HepG2 (cell line): ENCODE results near the gene RRBP1. TPM values are rescaled to one million over a fixed set of nuclear protein-coding genes. Genes with fewer than 3 reads are reported as not detected.

ENCODE experiments used
- DDIT3 ChIP-seq: sonication (generic); formaldehyde crosslinking; IDR thresholded peaks from 2 replicates; pipeline ENCODE4 v1.4.0; 2020; ENCODE audit warnings: mild to moderate bottlenecking, missing genetic modification reagents
- DMTF1 ChIP-seq: sonication (generic); formaldehyde crosslinking; IDR thresholded peaks from 2 replicates; pipeline ENCODE4 v1.4.0; 2020; ENCODE audit warnings: mild to moderate bottlenecking, missing genetic modification reagents
- FOXK1 ChIP-seq: sonication (generic); formaldehyde crosslinking; IDR thresholded peaks from 2 replicates; pipeline ENCODE4 v1.4.0; 2020; ENCODE audit warnings: low read depth, missing genetic modification reagents, borderline replicate concordance
- KLF13 ChIP-seq: sonication (generic); formaldehyde crosslinking; IDR thresholded peaks from 2 replicates; pipeline ENCODE4 v1.4.0; 2020; ENCODE audit warnings: mild to moderate bottlenecking, missing genetic modification reagents
- KLF16 ChIP-seq, 2 experiments: sonication (generic) in 1 of 2; formaldehyde crosslinking in 1 of 2; IDR thresholded peaks; 2 replicates each; pipeline versions ENCODE4 v1.6.1 to v1.8.0; 2016 to 2023; ENCODE audit warnings: missing genetic modification reagents in 2 of 2, missing compliant biosample characterization in 1 of 2
- MNT ChIP-seq: fragments of 450-650 bp; IDR thresholded peaks from 2 replicates; pipeline ENCODE4 v1.6.1; 2016
- TCF7 ChIP-seq: sonication (generic); IDR thresholded peaks from 2 replicates; pipeline ENCODE4 v1.6.1; 2016; ENCODE audit warnings: antibody characterized with exemption, low read depth
- ZMYM4 ChIP-seq: sonication (generic); formaldehyde crosslinking; IDR thresholded peaks from 2 replicates; pipeline ENCODE4 v1.8.1; 2023; ENCODE audit warnings: mild to moderate bottlenecking, missing genetic modification reagents
- ZNF234 ChIP-seq: sonication (generic); formaldehyde crosslinking; conservative IDR thresholded peaks from 2 replicates; pipeline ENCODE4 v1.5.1; 2020; ENCODE audit warnings: mild to moderate bottlenecking, missing genetic modification reagents
- ZNF44 ChIP-seq: sonication (generic); formaldehyde crosslinking; IDR thresholded peaks from 2 replicates; pipeline ENCODE4 v1.5.1; 2020; ENCODE audit warnings: mild to moderate bottlenecking, missing genetic modification reagents
- polyA plus RNA-seq, 8 experiments: library from polyadenylated mRNA; depleted of rRNA in 3 of 8; stranded (reverse) in 7 of 8; unstranded in 1 of 8; fragments of >200 nt; fragmentation: Illumina TruSeq in 4 of 8; extraction: Trizol in 4 of 8; gene quantifications; 2 replicates each; pipeline versions ENCODE4 v1.2.1 to v1.2.3, GENCODE V29; 2011 to 2016; ENCODE audit warnings: low read depth in 4 of 8, missing spikeins in 1 of 8, mixed read lengths in 1 of 8; ENCODE audit not compliant: insufficient read depth in 1 of 8
- total RNA-seq, 5 experiments: library from RNA; depleted of rRNA; stranded (reverse); fragments of >200 nt; fragmentation: Illumina TruSeq; extraction: Trizol; gene quantifications; 2 replicates each; pipeline ENCODE4 v1.2.3, GENCODE V29; 2016; ENCODE audit warnings: low read depth in 1 of 5
- TF ChIP-seq, protein P1 (sequence below): sonication (generic); formaldehyde crosslinking; IDR thresholded peaks from 2 replicates; pipeline ENCODE4 v1.4.0; 2020; ENCODE audit warnings: mild to moderate bottlenecking, missing genetic modification reagents
- TF ChIP-seq, protein P2 (sequence below): IDR thresholded peaks from 2 replicates; pipeline ENCODE4 v1.6.1; 2016
- TF ChIP-seq, protein P3 (sequence below): sonication (generic); formaldehyde crosslinking; IDR thresholded peaks from 2 replicates; pipeline ENCODE4 v1.4.0; 2020; ENCODE audit warnings: missing genetic modification reagents, mild to moderate bottlenecking, borderline replicate concordance
- TF ChIP-seq, protein P4 (sequence below): sonication (generic); formaldehyde crosslinking; IDR thresholded peaks from 2 replicates; pipeline ENCODE4 v1.8.0; 2022; ENCODE audit warnings: mild to moderate bottlenecking, missing genetic modification reagents, borderline replicate concordance

RRBP1 gene
- total and polyA plus RNA-seq, 2 of the 13 experiments (the other 11 are each of a cell fraction or from before 2014, with no cell fraction given), result 150 to 222 TPM

GRCh38 chr20:17684077-17684888 is 2.2 kb upstream of the RRBP1 start (continued):
- TF ChIP-seq, protein P1, sequence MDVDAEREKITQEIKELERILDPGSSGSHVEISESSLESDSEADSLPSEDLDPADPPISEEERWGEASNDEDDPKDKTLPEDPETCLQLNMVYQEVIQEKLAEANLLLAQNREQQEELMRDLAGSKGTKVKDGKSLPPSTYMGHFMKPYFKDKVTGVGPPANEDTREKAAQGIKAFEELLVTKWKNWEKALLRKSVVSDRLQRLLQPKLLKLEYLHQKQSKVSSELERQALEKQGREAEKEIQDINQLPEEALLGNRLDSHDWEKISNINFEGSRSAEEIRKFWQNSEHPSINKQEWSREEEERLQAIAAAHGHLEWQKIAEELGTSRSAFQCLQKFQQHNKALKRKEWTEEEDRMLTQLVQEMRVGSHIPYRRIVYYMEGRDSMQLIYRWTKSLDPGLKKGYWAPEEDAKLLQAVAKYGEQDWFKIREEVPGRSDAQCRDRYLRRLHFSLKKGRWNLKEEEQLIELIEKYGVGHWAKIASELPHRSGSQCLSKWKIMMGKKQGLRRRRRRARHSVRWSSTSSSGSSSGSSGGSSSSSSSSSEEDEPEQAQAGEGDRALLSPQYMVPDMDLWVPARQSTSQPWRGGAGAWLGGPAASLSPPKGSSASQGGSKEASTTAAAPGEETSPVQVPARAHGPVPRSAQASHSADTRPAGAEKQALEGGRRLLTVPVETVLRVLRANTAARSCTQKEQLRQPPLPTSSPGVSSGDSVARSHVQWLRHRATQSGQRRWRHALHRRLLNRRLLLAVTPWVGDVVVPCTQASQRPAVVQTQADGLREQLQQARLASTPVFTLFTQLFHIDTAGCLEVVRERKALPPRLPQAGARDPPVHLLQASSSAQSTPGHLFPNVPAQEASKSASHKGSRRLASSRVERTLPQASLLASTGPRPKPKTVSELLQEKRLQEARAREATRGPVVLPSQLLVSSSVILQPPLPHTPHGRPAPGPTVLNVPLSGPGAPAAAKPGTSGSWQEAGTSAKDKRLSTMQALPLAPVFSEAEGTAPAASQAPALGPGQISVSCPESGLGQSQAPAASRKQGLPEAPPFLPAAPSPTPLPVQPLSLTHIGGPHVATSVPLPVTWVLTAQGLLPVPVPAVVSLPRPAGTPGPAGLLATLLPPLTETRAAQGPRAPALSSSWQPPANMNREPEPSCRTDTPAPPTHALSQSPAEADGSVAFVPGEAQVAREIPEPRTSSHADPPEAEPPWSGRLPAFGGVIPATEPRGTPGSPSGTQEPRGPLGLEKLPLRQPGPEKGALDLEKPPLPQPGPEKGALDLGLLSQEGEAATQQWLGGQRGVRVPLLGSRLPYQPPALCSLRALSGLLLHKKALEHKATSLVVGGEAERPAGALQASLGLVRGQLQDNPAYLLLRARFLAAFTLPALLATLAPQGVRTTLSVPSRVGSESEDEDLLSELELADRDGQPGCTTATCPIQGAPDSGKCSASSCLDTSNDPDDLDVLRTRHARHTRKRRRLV (CRISPR knock-in tag), result 0 out of 2 replicates have a peak, but pooled peaks have one; percentile 78
- TF ChIP-seq DMTF1, result 0 out of 2 replicates have a peak, but pooled peaks have one; percentile 13
- TF ChIP-seq, protein P2, sequence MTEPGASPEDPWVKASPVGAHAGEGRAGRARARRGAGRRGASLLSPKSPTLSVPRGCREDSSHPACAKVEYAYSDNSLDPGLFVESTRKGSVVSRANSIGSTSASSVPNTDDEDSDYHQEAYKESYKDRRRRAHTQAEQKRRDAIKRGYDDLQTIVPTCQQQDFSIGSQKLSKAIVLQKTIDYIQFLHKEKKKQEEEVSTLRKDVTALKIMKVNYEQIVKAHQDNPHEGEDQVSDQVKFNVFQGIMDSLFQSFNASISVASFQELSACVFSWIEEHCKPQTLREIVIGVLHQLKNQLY (CRISPR knock-in tag), result peak; percentile 94
- TF ChIP-seq ZNF44 (CRISPR knock-in tag), result no peak; the same call in 1 of the 2 replicates
- peak; percentile 87 for TF ChIP-seq ZMYM4 (CRISPR knock-in tag)
- TF ChIP-seq KLF16 (CRISPR knock-in tag; IDR thresholded peaks at IDR 0.05), result peak in 1 of 2 experiments; percentile 98; a peak in 2 of 4 replicates
- 0 out of 2 replicates have a peak, but pooled peaks have one; percentile 55 for TF ChIP-seq ZNF234 (CRISPR knock-in tag)
- TF ChIP-seq FOXK1 (CRISPR knock-in tag), result peak; percentile 96
- no peak for TF ChIP-seq KLF13 (CRISPR knock-in tag)
- TF ChIP-seq TCF7, result peak; percentile 96
- TF ChIP-seq, protein P3, sequence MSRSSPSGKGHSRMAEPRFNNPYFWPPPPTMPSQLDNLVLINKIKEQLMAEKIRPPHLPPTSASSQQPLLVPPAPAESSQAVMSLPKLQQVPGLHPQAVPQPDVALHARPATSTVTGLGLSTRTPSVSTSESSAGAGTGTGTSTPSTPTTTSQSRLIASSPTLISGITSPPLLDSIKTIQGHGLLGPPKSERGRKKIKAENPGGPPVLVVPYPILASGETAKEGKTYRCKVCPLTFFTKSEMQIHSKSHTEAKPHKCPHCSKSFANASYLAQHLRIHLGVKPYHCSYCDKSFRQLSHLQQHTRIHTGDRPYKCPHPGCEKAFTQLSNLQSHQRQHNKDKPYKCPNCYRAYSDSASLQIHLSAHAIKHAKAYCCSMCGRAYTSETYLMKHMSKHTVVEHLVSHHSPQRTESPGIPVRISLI (CRISPR knock-in tag), result peak; percentile 62; the same call in 1 of the 2 replicates
- no peak for TF ChIP-seq MNT
- 0 out of 2 replicates have a peak, but pooled peaks have one; percentile 80 for TF ChIP-seq DDIT3
- TF ChIP-seq, protein P4, sequence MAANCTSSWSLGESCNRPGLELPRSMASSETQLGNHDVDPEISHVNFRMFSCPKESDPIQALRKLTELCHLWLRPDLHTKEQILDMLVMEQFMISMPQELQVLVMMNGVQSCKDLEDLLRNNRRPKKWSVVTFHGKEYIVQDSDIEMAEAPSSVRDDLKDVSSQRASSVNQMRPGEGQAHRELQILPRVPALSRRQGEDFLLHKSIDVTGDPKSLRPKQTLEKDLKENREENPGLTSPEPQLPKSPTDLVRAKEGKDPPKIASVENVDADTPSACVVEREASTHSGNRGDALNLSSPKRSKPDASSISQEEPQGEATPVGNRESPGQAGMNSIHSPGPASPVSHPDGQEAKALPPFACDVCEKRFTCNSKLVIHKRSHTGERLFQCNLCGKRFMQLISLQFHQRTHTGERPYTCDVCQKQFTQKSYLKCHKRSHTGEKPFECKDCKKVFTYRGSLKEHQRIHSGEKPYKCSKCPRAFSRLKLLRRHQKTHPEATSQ, result peak; percentile 85; the same call in 1 of the 2 replicates
